Measurements from ENCODE around the gene GRAMD1B.

DNA sequence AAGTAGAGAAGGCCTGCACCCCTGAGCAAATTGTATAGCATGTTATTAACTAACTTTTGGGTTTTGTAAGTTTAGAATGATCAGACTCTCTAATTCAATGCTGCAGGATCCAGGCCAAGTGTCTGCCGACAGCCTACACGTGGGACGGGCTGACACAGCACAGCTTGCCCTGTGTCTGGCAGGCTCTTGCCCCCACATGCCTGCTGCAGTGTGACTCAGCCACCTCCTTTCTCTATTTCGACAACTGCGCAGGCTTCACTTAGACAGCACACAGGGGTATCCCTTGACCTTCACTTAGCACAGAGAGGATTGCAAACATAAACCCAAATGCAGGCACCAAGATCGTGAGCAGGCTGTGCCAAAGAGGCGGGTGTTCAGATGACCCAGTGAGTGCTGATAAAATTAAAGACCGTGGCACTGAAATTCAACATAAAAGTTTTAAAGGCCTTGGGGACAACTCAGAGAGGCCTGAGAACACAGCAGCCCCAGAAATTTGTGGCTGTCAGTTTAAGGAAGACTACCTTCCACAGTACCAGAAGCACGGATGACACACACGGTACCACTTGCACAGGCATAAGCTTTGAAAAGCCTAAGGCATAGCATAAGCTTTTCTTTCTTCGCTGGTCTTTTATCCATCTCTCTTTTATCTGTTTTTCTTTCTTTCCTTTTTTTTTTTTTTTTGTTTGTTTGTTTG is 186.6 kb downstream of the GRAMD1B start:
- no peak for TF ChIP-seq CTCF (IDR thresholded peaks at IDR 0.05)
- TF ChIP-seq POLR2A (IDR thresholded peaks at IDR 0.05): no peak
